Lower leg skin (tissue), 3 donors: ENCODE measurements around the gene TMEM9.

Source experiments
- CTCF ChIP-seq, 3 donors: fragments of 450-650 bp; IDR thresholded peaks; one replicate each; pipeline ENCODE4 v1.5.1; 2016; ENCODE audit warnings: antibody characterized with exemption in 3 of 3, mild to moderate bottlenecking in 3 of 3, moderate library complexity in 2 of 3
- POLR2A ChIP-seq, 2 donors: fragments of 450-650 bp; IDR thresholded peaks; one replicate each; pipeline ENCODE4 v1.6.1; 2016 to 2017; ENCODE audit warnings: antibody characterized with exemption in 2 of 2, mild to moderate bottlenecking in 1 of 2, moderate library complexity in 1 of 2

GRCh38 chr1:201180901-201181300 is 26.6 kb upstream of the TMEM9 start:
- TF ChIP-seq POLR2A (IDR thresholded peaks at IDR 0.05) (no peak), CTCF (IDR thresholded peaks at IDR 0.05) (no peak)
